Stimulated activated CD4-positive, alpha-beta T cell treated with anti-CD3 and anti-CD28 coated beads, TNF-alpha, amount 100 ng/mL, for 48 hours (primary cell): ENCODE results near the gene BCS1L.
"Not testable (repeated sequence)": the region's sequence is repeated elsewhere in the genome, so short reads cannot be mapped to it uniquely, and the experiment has no call there.

Experiments used
- DNase-seq, 3 donors: peaks; one replicate each; pipeline ENCODE4 v3.0.0-alpha.2; 2020; ENCODE audit warnings: low read depth in 3 of 3

Gene BCS1L

DNA sequence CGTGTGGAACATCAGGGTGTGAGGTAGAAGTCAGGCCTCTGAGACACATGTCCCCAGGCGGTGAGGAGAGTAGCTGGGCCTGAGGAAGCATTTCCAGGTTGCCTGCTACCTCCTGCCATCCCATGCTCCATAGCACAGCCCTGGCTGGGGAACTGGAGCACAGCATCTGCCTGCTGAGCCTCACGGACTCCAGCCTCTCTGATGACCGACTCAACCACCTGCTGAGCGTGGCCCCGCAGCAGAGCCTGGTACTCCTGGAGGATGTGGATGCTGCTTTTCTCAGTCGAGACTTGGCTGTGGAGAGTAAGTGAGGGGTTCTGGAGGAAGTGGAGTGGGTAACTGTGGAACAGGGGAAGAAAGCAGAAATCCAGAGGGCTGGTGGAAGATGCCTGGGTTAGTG, 2.9 kb downstream of the BCS1L start:
- DNase-seq = no peak

DNA sequence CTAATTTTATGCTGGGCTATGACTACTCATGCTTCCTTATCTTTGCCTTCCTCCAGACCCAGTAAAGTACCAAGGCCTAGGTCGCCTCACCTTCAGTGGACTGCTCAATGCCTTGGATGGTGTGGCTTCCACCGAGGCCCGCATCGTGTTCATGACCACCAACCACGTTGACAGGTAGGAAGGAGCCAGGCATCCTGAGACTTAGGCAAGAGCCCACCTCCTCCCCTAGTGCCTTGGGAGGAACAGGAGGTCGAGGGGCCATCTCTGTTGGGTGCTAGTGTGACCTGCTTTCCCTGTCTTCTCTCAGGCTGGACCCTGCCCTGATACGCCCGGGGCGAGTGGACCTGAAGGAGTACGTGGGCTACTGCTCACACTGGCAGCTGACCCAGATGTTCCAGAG, 3.3 kb downstream of the BCS1L start:
- DNase-seq = no peak

DNA sequence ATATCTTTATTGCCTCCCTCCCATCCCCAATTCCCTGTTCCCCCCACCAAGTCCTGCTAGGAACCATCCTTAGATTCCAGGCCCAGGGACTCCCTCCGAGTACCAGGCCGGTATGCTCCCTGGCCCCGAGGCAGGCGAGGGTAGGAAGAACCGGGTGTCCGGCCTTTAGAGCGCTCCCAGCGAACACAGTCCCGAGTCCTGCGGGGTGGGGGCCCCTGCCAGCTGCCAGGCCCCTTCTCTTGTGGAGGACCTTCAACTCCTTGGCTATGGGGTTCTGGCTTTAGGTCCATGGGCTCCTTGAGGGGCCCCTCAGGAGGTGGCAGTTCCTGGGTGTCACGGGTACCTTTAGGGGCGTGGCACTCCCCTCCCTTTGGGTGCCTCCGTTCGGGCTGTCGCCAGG, 4.4 kb downstream of the BCS1L start:
- no peak for DNase-seq

DNA sequence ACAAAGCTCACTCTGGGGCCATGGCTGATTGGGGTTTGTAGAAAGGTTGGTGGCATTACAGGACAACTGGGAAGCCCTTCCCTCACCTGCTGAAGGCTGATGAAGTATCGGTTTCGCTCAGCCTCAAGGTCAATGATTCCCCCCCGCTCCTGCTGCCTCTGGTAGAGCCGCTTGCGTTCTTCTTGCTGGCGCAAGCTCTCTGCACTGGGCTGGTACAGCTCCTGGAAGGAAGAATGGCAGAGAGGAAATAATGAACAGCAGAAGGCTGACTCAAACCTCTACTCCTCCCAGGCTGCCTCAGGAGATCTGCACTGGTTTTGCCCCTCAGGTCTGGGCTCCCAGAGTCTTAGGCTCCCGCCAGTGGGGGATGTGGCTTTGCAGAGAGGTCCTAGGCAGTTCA, 5.2 kb downstream of the BCS1L start:
- no peak for DNase-seq

DNA sequence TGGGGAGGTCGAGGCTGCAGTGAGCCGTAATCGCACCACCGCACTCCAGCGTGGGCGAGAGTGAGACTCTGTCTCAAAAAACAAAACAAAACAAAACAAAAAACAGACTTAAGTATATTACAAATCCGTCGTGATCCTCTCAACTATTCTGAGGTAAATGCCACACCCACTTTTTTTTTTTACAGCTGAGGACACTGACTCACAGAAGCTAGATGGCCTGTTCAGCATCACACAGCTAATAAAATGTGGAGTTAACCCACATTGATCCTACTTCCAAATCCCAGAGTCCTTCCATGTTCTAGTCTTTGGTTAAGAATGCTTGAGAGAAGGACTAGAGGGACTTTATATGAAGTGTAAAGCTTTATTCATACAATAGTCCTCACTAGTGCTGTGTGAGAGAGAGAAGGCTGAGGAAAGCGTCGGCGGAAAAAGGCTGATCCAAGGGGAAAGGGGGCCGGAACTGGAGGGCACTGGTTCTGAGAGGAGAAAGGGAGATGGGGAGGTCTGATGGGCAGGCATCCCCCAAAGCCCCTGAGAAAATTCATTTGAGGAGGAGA, 11.7 kb downstream of the BCS1L start:
- DNase-seq = no peak

DNA sequence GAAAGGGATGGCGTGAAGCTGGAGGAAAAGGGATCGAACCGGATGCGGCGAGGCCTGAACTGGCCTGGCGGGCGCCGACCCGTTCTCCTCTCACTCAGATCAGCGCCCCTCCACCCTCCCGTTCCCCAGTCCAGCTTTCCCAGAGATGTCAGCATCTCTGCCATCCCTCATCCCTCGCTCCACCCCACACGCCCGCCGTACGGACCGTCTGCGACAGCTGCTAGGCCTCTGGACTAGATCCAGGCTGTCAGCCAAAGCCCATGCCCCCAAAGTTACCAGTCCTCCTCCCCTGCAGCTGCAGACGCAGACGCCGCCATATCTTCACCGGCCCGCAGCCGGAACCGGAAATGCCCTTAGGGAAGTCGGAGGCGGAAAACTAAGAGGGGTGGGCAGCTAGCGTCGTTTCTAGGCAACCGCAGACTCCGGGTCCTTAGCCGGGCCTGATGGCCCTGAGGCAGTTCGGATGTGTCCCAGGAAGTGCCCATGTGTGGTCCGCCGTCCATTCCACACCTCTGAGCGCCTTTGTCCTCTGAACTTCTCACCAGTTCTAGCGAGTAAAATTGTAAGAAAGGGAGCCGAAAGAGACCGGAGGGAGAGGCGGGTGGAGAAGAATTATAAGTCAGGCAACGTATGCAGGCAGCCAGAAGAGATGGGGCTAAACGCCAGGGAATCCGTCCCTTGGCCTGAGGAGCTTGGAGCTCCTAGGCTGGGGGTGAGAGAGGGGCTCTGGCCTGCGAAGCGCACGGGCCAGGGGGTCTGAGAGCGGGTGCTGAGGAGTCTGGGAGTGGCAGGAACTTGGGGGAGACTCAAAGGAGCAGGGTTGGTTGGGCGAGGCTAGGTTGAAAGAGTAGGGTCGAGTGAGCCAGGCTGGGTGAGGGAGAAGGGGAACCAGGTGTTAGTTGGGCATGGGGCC, 12.4 kb downstream of the BCS1L start, which contains the start of the genes RNF25 and STK36:
TSS of gene RNF25 (minus strand) at position 349 of the 913 bp plus-strand sequence. CDS start at position 317, 32 bp downstream.
TSS of gene STK36 (plus strand) at position 433 of the 913 bp plus-strand sequence. CDS start 744 bp downstream, outside the sequence.
- DNase-seq = peak; percentile 67 to 80 (median 73)

DNA sequence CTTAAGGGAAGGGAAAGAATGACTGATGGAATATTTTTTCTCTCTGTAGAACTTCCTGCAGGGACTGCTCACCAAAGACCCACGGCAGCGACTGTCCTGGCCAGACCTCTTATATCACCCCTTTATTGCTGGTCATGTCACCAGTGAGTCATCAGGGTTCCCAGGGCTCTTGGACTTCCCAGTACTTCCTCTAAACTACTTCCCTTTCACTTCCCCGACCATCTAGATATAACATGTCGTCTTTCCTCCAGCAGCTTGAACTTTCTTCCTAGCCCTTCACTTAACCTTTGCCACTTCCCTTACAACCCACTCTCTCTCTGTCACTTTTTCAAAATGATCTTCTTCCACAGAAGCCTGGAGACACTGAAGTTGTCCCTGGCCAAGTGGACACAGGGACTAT, 19.6 kb downstream of the BCS1L start:
- no peak for DNase-seq

DNA sequence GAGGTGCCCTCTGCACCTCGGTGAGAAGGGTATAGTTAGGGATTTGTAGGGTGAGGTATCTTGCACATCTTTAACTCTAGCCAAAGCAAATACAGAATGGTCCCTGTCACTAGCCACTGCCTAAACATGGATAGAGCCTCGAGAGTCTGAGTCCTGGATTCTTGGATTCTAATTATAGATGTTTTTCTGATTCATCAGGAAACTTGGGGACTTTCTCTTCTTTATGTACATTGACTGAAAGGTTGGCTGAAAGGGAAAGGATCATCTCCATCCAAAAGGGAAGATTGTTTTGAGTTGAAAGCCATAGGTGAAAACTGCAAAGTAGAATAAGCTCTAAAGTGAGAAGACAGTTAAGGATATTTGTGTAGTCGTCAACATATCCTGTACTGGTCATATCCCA, 20.6 kb downstream of the BCS1L start:
- no peak for DNase-seq

DNA sequence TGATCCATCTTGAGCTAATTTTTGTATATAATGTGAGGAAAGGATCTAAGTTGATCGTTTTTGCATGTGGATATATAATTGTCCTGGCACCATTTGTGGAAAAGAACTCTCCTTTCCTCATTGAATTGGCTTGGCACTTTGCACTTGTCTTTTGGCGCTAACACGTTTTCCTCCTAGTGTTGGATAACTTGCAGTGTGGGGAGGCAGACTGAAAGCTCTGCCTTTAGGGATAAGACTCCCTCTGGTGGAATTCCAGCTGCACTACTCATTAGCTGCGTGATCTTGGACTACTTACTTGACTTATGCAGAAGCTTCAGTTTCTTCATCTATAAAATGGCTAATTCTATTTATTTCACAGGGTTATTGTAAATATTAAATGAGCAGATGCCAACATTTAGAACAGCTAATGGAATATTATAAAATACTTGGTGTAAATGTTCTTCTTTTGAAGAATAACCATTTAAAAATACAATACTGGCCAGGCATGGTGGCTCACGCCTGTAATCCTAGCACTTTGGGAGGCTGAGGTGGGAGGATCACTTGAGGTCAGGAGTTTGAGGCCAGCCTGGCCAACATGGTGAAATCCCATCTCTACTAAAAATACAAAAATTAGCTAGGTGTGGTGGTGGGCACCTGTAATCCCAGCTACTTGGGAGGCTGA, 28.0 kb downstream of the BCS1L start:
- DNase-seq = not testable (repeated sequence)

DNA sequence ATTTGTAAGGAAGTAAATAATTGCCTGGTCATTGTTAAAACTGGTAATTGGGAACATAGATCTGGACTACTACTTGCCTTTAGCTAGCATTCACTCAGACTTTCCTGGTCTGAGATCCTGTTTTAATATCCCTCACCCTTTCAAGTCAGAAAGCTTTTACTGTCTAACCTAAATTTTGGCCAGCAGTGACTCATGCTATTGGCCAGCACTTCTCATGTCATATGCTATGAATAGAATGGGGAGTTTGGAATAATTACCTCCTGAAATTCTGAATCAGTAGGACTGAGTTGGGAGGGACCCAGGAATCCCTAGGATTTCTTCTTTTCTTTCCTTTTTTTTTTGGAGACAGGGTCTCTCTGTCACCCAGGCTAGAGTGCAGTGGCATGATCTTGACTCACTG, 31.8 kb downstream of the BCS1L start:
- no peak for DNase-seq

DNA sequence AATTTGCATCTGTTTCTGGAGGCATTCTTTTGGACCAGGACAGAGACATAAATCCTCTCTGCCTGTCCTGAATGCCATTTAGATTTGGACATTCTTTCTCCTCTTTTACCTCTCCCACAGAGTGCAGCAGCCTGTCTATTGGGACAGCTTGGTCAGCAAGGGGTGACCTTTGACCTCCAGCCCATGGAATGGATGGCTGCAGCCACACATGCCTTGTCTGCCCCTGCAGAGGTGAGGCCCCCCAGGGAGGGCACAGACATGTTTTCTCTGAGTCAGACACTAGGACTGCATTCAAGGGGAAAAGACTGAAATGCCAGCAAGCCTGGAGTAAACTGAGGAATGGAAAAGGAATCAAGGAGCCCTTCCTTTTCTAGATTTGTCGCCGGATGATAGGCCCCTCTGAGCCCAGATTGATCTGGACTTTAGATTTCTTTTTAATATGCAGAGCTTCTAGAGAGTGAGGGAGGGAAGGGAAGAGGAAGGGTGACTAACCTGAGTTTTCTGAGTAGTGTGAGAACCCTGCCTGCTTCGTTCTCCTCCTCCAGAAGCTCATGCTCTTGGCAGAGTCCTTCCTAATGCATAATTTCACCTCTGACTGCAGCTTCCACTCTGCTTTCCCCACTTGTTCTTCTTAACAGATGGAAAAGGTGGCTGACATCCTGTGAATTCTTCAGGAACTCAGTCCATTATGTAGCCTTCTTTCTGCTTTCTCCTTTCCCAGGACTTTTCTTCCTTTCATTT, 35.1 kb downstream of the BCS1L start:
- no peak for DNase-seq

DNA sequence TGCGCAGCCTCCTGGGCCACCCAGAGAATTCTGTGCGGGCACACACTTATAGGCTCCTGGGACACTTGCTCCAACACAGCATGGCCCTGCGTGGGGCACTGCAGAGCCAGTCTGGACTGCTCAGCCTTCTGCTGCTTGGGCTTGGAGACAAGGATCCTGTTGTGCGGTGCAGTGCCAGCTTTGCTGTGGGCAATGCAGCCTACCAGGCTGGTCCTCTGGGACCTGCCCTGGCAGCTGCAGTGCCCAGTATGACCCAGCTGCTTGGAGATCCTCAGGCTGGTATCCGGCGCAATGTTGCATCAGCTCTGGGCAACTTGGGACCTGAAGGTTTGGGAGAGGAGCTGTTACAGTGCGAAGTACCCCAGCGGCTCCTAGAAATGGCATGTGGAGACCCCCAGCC, 39.4 kb downstream of the BCS1L start:
- DNase-seq = no peak

DNA sequence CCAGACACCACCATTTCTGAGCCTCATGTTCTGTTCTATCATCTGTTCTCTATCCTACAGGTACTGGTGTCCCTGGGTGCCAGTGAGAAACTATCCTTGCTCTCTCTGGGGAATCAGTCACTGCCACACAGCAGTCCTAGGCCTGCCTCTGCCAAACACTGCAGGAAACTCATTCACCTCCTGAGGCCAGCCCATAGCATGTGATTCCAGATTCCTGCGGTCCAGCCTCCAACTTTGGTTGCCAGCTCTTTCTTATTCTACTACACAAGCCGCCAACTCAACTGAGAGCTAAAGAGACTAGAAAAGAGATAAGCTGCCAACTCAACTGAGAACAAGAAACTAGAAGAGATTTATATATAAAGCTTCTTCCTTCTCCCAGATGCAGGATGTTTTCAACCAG, 42.3 kb downstream of the BCS1L start:
- no peak for DNase-seq

DNA sequence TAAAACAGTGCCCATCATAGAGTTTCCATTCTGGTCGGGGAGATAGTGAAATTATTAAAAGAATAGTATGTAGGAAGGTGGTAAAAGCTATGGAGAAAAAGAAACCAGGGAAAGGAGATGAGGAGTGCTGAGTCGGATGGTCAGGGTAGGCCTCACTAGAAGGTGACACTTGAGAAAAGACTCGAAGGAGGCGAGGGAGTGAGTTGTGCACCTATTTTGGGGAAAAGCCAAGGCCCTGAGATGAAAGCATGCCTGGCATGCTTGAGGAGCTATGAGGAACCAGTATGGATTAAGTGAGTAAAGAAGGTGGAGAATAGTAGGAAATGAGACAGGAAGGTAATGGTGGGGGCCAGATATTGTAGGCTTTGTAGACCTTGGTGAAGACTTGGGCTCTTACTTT, 43.9 kb downstream of the BCS1L start:
- DNase-seq = no peak

DNA sequence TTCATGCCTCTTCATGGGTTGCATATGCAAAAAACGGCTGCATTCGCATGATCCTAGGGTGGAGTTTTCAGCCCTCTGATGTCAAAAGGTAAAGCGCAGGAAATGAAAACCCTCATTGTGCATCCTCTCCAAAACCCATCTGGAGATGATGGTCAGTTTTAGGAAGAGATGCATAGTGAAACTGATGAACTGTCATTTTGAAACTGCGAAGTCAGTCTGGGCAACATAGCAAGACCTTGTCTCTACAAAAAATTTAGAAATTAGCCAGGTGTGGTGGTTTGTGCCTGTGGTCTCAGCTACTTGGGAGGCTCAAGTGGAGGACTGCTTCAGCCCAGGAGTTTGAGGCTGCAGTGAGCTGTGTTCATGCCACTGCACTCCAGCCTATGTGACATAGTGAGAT, 48.6 kb downstream of the BCS1L start:
- DNase-seq = no peak

DNA sequence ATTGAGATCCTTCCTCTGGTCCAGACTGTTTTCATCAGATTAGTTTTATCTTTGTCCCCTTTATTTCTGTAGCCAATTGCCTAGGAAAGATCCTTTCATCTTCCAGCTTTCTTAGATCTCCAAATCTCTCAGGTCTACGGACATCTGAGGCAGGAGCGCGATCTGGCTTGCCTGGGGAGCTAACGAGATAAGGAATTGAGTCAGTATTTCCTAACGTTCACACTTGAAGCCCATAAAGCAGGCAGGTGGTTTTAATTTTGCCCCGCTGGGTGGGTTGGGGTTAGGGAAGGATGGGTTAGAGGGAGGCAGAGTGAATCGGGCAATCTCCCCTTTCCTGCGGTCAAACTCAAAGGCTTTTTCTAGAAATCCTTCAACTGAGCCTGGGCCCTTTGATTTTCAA, 50.4 kb downstream of the BCS1L start:
- no peak for DNase-seq

DNA sequence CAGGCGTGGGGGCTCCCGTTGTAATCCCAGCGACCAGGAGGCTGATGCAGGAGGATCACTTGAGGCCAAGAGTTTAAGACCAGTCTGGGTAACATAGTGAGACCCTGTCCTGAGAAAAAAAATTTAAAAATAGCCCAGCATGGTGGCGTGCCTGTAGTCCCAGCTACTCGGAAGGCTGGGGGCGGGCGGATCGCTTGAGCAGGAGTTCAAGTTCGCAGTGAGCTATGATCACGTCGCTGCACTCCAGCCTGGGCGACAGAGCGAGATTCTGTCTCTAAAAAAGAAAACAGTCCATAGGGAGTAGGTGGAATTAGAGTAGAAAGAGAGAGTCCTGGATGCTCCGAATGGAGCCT, 50.8 kb downstream of the BCS1L start:
- DNase-seq = no peak

DNA sequence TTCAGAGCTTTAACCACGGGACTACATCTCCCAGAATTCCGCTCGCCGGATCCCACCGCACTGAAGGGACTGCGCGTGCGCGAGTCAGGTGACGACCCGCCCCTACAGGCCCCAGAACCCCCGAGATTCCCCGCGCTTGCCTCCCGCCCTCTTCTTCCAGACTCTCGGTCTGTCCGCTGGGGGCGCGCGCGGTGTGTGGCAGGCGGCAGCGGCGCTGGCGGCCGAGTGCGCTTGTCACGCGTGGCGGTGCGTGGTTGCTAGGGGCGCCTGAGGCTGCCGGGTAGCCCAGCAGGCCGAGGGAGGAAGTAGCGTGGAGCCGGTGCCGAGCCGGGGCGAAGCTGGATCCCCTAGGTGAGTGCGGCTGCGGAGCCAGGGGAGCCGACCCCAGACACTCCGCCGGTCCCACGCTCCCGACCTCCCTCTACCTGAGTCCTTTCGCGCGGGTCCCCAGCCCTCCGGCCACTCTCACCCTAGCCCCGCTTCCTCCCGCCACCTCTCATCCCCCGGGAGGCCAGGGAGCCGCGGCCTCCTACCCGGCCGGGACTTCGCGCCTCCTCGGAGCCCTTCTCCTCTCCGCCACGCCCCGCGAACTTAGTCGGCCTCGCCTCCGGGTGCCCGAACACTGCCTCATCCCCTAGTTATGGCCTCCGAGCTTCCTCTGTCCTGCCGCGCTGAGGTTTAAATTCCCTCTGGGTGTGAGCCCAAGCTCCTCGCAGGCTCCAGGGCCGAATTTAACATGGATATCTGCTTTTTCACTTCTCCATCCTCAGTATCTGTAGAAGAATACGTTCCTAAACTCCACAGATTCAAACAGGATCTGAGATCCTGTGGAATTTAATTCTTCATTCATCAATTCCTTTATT, 51.4 kb downstream of the BCS1L start, which contains the start of gene TTLL4:
TSS of gene TTLL4 (plus strand) at position 149 of the 863 bp plus-strand sequence. CDS start 26,842 bp downstream, outside the sequence.
- peak; percentile 96 to 98 (median 97) for DNase-seq

DNA sequence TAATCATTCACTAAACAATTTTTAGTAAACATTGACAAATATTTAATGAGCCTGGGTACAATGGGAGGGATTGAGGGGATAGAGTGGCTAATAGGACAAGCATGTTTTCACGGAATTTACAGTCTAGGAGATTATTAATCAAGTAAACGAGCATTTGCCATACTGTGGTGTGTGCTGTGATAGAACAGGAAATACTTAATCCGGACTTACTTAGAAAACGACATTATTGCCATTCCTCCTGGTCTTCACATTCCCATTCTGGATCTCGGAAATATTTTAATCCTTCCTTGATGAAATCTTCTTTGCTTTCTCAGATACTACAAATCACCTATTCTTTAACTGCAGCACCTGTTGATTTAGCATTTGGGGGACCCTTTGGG, 52.1 kb downstream of the BCS1L start:
- DNase-seq = no peak
